Natural killer cell (primary cell): Measurements from ENCODE around the gene RASL11A. TPM values are rescaled to one million over a fixed set of nuclear protein-coding genes. Genes with fewer than 3 reads are reported as not detected.

Source experiments
- ATAC-seq, 3 donors: fragments of 150-1000 bp in 2 of 3; fragments of 200-7000 bp in 1 of 3; cut with Tn5 transposase; 1 replicate in 1 of 3; 2 replicates in 2 of 3; pipeline ENCODE4 v1.10.0; 2021; ENCODE audit warnings: mild to moderate bottlenecking in 2 of 3, moderate library complexity in 2 of 3
- DNase-seq, 2 donors: peaks; one replicate each; pipeline versions ENCODE4 v3.0.0 to v3.0.0-alpha.2; 2013 to 2021; ENCODE audit warnings: mixed read lengths in 1 of 2
- H3K27ac ChIP-seq: one replicate; pipeline ENCODE4 v1.5.1; 2013; ENCODE audit warnings: mild to moderate bottlenecking, low read length
- H3K27me3 ChIP-seq: one replicate; pipeline ENCODE4 v1.6.1; 2013; ENCODE audit warnings: low read length; ENCODE audit not compliant: control insufficient read depth, insufficient read depth
- H3K36me3 ChIP-seq: one replicate; pipeline ENCODE4 v1.6.1; 2013; ENCODE audit warnings: low read length; ENCODE audit not compliant: control insufficient read depth, insufficient read depth
- H3K4me1 ChIP-seq: one replicate; pipeline ENCODE4 v1.6.1; 2013; ENCODE audit warnings: low read length; ENCODE audit not compliant: control insufficient read depth, insufficient read depth
- H3K4me3 ChIP-seq: one replicate; pipeline ENCODE4 v1.5.1; 2013; ENCODE audit warnings: low read length
- H3K9me3 ChIP-seq: one replicate; pipeline ENCODE4 v1.6.1; 2013; ENCODE audit warnings: low read length; ENCODE audit not compliant: control insufficient read depth, insufficient read depth
- H3K27ac Mint-ChIP-seq, 2 donors: one replicate each; pipeline ENCODE4 v1.8.0; 2022; ENCODE audit warnings: mild to moderate bottlenecking in 2 of 2, mixed read lengths in 2 of 2, moderate library complexity in 1 of 2
- H3K27me3 Mint-ChIP-seq, 2 donors: one replicate each; pipeline ENCODE4 v1.8.0; 2022; ENCODE audit warnings: low read depth in 2 of 2, mixed read lengths in 2 of 2
- H3K36me3 Mint-ChIP-seq: one replicate; pipeline ENCODE4 v1.8.0; 2022; ENCODE audit warnings: mixed read lengths
- H3K4me1 Mint-ChIP-seq, 2 donors: one replicate each; pipeline ENCODE4 v1.8.0; 2022; ENCODE audit warnings: mixed read lengths in 2 of 2
- H3K4me3 Mint-ChIP-seq: one replicate; pipeline ENCODE4 v1.8.0; 2022; ENCODE audit warnings: mild to moderate bottlenecking, moderate library complexity, mixed read lengths
- H3K9me3 Mint-ChIP-seq, 2 donors: one replicate each; pipeline ENCODE4 v1.8.0; 2022; ENCODE audit warnings: mixed read lengths in 2 of 2
- WGBS: methylation state at CpG from one replicate; pipeline ENCODE4 v1.1.7; 2013; ENCODE audit warnings: missing lambda C conversion rate; ENCODE audit not compliant: insufficient coverage; 5-methylcytosine and 5-hydroxymethylcytosine counted together
- intact Hi-C: fragments of 100-400 bp; cut with micrococcal nuclease; formaldehyde crosslinking; loops from one replicate; pipeline ENCODE4 v1.14.2; 2022
- total RNA-seq, 4 donors: library from RNA; stranded (reverse); fragments of 120-200 nt in 1 of 4; gene quantifications; one replicate each; pipeline versions ENCODE4 v1.2.3 to v1.2.4, GENCODE V29; 2013 to 2022
- TF ChIP-seq, protein P1 (sequence below): fragments of 200-600 bp; IDR thresholded peaks from one replicate; pipeline ENCODE4 v1.8.0; 2022; ENCODE audit warnings: antibody characterized with exemption

RASL11A gene
- total RNA-seq, 3 donors from 2014 or later (not counting 1 experiment from before 2014, with no cell fraction given): 0.70 to 2.0 (median 1.4) TPM

DNA sequence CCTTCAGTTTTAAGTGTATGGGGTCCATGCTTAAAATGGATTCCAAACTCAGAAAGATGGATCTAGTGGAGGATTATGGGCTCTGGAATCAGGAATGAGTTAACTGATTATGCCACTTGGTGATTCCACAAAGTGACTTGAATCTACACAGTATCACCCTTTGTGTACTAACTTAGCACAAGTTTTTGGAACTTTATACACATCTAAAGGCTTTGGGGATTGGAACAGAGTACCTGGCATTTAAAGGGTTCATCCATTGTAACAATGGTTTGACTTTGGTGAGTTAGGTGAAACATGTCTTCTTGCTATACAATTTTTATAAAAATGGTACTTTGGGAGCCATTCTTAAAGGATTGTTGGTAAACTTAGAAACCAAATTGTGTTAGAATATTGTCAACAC lies 18.2 kb upstream of the RASL11A start:
- no peaks in the 10 kb centered on the region for H3K9me3 ChIP-seq
- intact Hi-C loops: no loop called here
- peak overlapping the region; percentile 100 for H3K27ac ChIP-seq
- H3K9me3 Mint-ChIP-seq: no peaks in the 10 kb centered on the region
- peaks cover 7% of the 10 kb centered on the region for H3K4me1 ChIP-seq
- TF ChIP-seq, protein P1, sequence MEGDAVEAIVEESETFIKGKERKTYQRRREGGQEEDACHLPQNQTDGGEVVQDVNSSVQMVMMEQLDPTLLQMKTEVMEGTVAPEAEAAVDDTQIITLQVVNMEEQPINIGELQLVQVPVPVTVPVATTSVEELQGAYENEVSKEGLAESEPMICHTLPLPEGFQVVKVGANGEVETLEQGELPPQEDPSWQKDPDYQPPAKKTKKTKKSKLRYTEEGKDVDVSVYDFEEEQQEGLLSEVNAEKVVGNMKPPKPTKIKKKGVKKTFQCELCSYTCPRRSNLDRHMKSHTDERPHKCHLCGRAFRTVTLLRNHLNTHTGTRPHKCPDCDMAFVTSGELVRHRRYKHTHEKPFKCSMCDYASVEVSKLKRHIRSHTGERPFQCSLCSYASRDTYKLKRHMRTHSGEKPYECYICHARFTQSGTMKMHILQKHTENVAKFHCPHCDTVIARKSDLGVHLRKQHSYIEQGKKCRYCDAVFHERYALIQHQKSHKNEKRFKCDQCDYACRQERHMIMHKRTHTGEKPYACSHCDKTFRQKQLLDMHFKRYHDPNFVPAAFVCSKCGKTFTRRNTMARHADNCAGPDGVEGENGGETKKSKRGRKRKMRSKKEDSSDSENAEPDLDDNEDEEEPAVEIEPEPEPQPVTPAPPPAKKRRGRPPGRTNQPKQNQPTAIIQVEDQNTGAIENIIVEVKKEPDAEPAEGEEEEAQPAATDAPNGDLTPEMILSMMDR: no peak
- H3K36me3 Mint-ChIP-seq: no peaks in the 10 kb centered on the region
- no peaks in the 10 kb centered on the region for H3K27me3 Mint-ChIP-seq
- ATAC-seq (no peak), DNase-seq (no peak)
- H3K4me3 Mint-ChIP-seq: peak overlapping the region; percentile 97
- peak overlapping the region; percentile 96 to 100 for H3K27ac Mint-ChIP-seq
- H3K4me1 Mint-ChIP-seq: peaks cover 36 to 50% of the 10 kb centered on the region in 2 donors
- peaks cover 34% of the 10 kb centered on the region for H3K36me3 ChIP-seq
- peak overlapping the region; percentile 99 for H3K4me3 ChIP-seq
- H3K27me3 ChIP-seq: no peaks in the 10 kb centered on the region

DNA sequence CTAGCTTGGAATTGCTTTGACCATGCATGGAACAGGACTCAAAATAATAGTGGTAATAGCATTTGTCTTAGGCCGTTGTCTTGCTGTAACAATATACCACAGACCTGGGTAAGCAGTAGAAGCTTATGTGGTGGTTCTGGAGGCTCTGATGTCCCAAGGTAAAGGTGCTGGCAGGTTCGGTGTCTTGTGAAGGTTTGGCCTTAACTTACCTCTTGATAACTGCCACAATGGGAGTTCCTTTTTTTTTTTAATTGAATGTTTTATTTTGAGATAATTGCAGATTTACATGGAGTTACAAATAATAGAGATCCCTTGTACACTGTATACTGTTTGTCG lies 13.4 kb upstream of the RASL11A start:
- ATAC-seq: no peak
- H3K9me3 ChIP-seq: no peaks in the 10 kb centered on the region
- no peaks in the 10 kb centered on the region for H3K27me3 Mint-ChIP-seq
- peaks cover 39 to 47% of the 10 kb centered on the region in 2 donors for H3K4me1 Mint-ChIP-seq
- no peak overlapping the region for H3K27ac ChIP-seq
- WGBS: 94% methylated on average over 3 of the region's 3 CpGs
- H3K36me3 Mint-ChIP-seq: peaks cover 10% of the 10 kb centered on the region
- H3K4me3 Mint-ChIP-seq: no peak overlapping the region
- H3K4me3 ChIP-seq: no peak overlapping the region
- TF ChIP-seq, protein P1: no peak
- peaks cover 7% of the 10 kb centered on the region for H3K4me1 ChIP-seq
- H3K27ac Mint-ChIP-seq: peak overlapping the region in 1 of 2 donors; percentile 9
- no peak for DNase-seq
- no peaks in the 10 kb centered on the region for H3K27me3 ChIP-seq
- intact Hi-C loops: no loop called here
- H3K36me3 ChIP-seq: peaks cover 58% of the 10 kb centered on the region
- H3K9me3 Mint-ChIP-seq: no peaks in the 10 kb centered on the region

DNA sequence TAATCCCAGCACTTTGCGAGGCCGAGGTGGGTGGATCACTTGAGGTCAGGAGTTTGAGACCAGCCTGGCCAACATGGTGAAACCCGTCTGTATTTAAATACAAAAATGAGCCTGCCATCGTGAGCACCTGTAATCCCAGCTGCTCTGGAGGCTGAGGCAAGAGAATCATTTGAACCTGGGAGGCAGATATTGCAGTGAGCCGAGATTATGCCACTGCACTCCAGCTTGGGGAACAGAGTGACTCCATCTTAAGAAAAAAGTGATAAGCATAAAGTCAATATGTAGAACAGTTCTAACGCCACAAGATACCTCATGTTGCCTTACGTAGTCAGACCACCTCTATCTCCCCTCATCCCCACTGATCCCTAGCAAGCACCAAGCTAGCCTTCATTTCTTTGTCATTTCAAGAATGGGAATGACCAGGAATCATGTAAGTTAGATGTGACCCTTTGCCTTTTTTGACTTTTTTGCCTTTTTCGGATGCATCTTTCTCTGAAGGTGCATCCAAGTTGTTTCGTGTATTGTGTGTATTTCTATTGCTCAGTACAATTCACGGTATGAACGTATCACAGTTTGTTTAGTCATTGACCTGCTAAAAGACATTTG lies 12.9 kb upstream of the RASL11A start:
- intact Hi-C loops: no loop called here
- Mint-ChIP-seq H3K27ac (peak overlapping the region in 1 of 2 donors; percentile 49), H3K36me3 (peaks cover 10% of the 10 kb centered on the region), H3K9me3 (no peaks in the 10 kb centered on the region), H3K4me1 (peaks cover 36 to 42% of the 10 kb centered on the region in 2 donors), H3K27me3 (no peaks in the 10 kb centered on the region), H3K4me3 (no peak overlapping the region)
- no peak overlapping the region for H3K27ac ChIP-seq
- H3K27me3 ChIP-seq: no peaks in the 10 kb centered on the region
- H3K4me3 ChIP-seq: no peak overlapping the region
- H3K9me3 ChIP-seq: no peaks in the 10 kb centered on the region
- H3K36me3 ChIP-seq: peaks cover 58% of the 10 kb centered on the region
- TF ChIP-seq, protein P1: no peak
- H3K4me1 ChIP-seq: peaks cover 7% of the 10 kb centered on the region
- WGBS: 94% methylated on average over 11 of the region's 11 CpGs
- no peak for DNase-seq
- ATAC-seq: no peak
